SK-N-SH (cell line): ENCODE results near the gene OLFML3. TPM values are rescaled to one million over a fixed set of nuclear protein-coding genes. Genes with fewer than 3 reads are reported as not detected.

Experiments used
- CTCF ChIA-PET: fragments of 300-600, 350-600 bp; formaldehyde crosslinking; extraction: SDS; loops from one replicate; lab custom pipeline; 2021; lab: Yijun Ruan, JAX
- POLR2A ChIA-PET: fragments of 350-600 bp; sonication (Branson Sonifier 250); formaldehyde crosslinking; extraction: SDS; loops from one replicate; lab custom pipeline; 2020; ENCODE audit warnings: antibody characterized with exemption, inconsistent platforms; lab: Yijun Ruan, JAX
- DNase-seq: peaks from one replicate; pipeline ENCODE4 v3.0.0; 2012
- H2AFZ ChIP-seq: fragments of 200-600 bp; sonication (generic); 2 replicates; pipeline ENCODE4 v1.8.1; 2016; ENCODE audit warnings: antibody characterized with exemption, mild to moderate bottlenecking, low read depth
- H3F3A ChIP-seq: fragments of 200-600 bp; sonication (generic); replicated peaks from 2 replicates; pipeline ENCODE3; 2016; ENCODE audit warnings: antibody characterized with exemption, mild to moderate bottlenecking; ENCODE audit not compliant: insufficient read depth
- H3K27ac ChIP-seq, 2 experiments: fragments of 200-500 bp in 1 of 2; fragments of 200-600 bp in 1 of 2; sonication (Bioruptor generic) in 1 of 2; sonication (generic), shearing (Covaris generic) in 1 of 2; 2 replicates each; pipeline versions ENCODE4 v1.5.1 to v1.6.1; 2014 to 2016; ENCODE audit warnings: low read depth in 2 of 2, inconsistent platforms in 1 of 2, low read length in 1 of 2, mild to moderate bottlenecking in 1 of 2, mixed read lengths in 1 of 2
- H3K27me3 ChIP-seq: fragments of 200-600 bp; sonication (generic), shearing (Covaris generic); 2 replicates; pipeline ENCODE4 v1.6.1; 2016; ENCODE audit warnings: mixed run types; ENCODE audit not compliant: insufficient read depth
- H3K36me3 ChIP-seq, 2 experiments: fragments of 200-500 bp in 1 of 2; fragments of 200-600 bp in 1 of 2; sonication (Bioruptor generic) in 1 of 2; sonication (generic) in 1 of 2; replicated peaks in 1 of 2; 2 replicates each; pipeline versions ENCODE3 to v1.5.1; 2014 to 2016; ENCODE audit warnings: low read length in 1 of 2, mild to moderate bottlenecking in 1 of 2; ENCODE audit not compliant: insufficient read depth in 2 of 2, control insufficient read depth in 1 of 2
- H3K4me1 ChIP-seq, 2 experiments: fragments of 200-500 bp in 1 of 2; fragments of 200-600 bp in 1 of 2; sonication (Bioruptor generic) in 1 of 2; sonication (generic), shearing (Covaris generic) in 1 of 2; 2 replicates each; pipeline versions ENCODE4 v1.5.1 to v1.6.1; 2014 to 2016; ENCODE audit warnings: low read depth in 1 of 2, low read length in 1 of 2, mixed run types in 1 of 2; ENCODE audit not compliant: insufficient read depth in 2 of 2, control insufficient read depth in 1 of 2
- H3K4me2 ChIP-seq: fragments of 200-600 bp; sonication (generic), shearing (Covaris generic); 2 replicates; pipeline ENCODE4 v1.6.1; 2017; ENCODE audit warnings: mixed run types
- H3K4me3 ChIP-seq, 2 experiments: fragments of 200-500 bp in 1 of 2; fragments of 200-600 bp in 1 of 2; sonication (Bioruptor generic) in 1 of 2; sonication (generic), shearing (Covaris generic) in 1 of 2; 2 replicates each; pipeline versions ENCODE4 v1.5.1 to v1.8.1; 2014 to 2016; ENCODE audit warnings: low read depth in 2 of 2, inconsistent platforms in 1 of 2, low read length in 1 of 2, mild to moderate bottlenecking in 1 of 2, mixed read lengths in 1 of 2, moderate library complexity in 1 of 2
- H3K79me2 ChIP-seq: fragments of 200-600 bp; sonication (generic); 2 replicates; pipeline ENCODE4 v1.8.1; 2017; ENCODE audit warnings: mild to moderate bottlenecking; ENCODE audit not compliant: insufficient read depth
- H3K9ac ChIP-seq: fragments of 200-600 bp; sonication (generic); 2 replicates; pipeline ENCODE4 v1.6.1; 2017; ENCODE audit warnings: mixed run types
- H3K9me2 ChIP-seq: fragments of 200-600 bp; sonication (generic); 2 replicates; pipeline ENCODE4 v1.6.1; 2017; ENCODE audit warnings: mixed run types
- H3K9me3 ChIP-seq: fragments of 200-600 bp; sonication (generic); 2 replicates; pipeline ENCODE4 v1.6.1; 2017; ENCODE audit warnings: mixed run types, mild to moderate bottlenecking, moderate library complexity
- H4K20me1 ChIP-seq: fragments of 200-600 bp; sonication (generic); 2 replicates; pipeline ENCODE4 v1.6.1; 2017; ENCODE audit warnings: mild to moderate bottlenecking, mixed run types; ENCODE audit not compliant: insufficient read depth
- ELF1 ChIP-seq: IDR thresholded peaks from 2 replicates; pipeline ENCODE4 v1.4.0; 2012
- EP300 ChIP-seq, 2 experiments: IDR thresholded peaks; 2 replicates each; pipeline versions ENCODE4 v1.4.0 to v1.6.1; 2012; ENCODE audit warnings: borderline replicate concordance in 1 of 2, low read depth in 1 of 2, low read length in 1 of 2
- EZH2phosphoT487 ChIP-seq: fragments of 200-600 bp; sonication (generic); IDR thresholded peaks from 2 replicates; pipeline ENCODE4 v1.6.1; 2017; ENCODE audit warnings: low read depth, mixed run types, mild to moderate bottlenecking, antibody characterized with exemption, moderate library complexity, borderline replicate concordance
- FOSL2 ChIP-seq: IDR thresholded peaks from 2 replicates; pipeline ENCODE4 v1.4.0; 2012; ENCODE audit warnings: low read depth, mild to moderate bottlenecking, moderate library complexity, borderline replicate concordance
- JUND ChIP-seq: IDR thresholded peaks from 2 replicates; pipeline ENCODE4 v1.4.0; 2012
- MXI1 ChIP-seq: IDR thresholded peaks from 2 replicates; pipeline ENCODE4 v1.6.1; 2012; ENCODE audit warnings: mild to moderate bottlenecking, low read depth, low read length, improper control_type of control experiment
- NFIC ChIP-seq: IDR thresholded peaks from 2 replicates; pipeline ENCODE4 v1.4.0; 2012; ENCODE audit warnings: borderline replicate concordance
- POLR2AphosphoS5 ChIP-seq: IDR thresholded peaks from 2 replicates; pipeline ENCODE4 v1.6.1; 2012; ENCODE audit warnings: low read depth, low read length
- RAD21 ChIP-seq: IDR thresholded peaks from 2 replicates; pipeline ENCODE4 v1.6.1; 2012; ENCODE audit warnings: mild to moderate bottlenecking, low read length
- RFX5 ChIP-seq: IDR thresholded peaks from 2 replicates; pipeline ENCODE4 v1.6.1; 2012; ENCODE audit warnings: mild to moderate bottlenecking, improper control_type of control experiment, low read length
- RXRA ChIP-seq: IDR thresholded peaks from 2 replicates; pipeline ENCODE4 v1.4.0; 2012; ENCODE audit warnings: low read depth, mild to moderate bottlenecking, borderline replicate concordance
- SIN3A ChIP-seq: IDR thresholded peaks from 2 replicates; pipeline ENCODE4 v1.6.1; 2012; ENCODE audit warnings: low read depth, mild to moderate bottlenecking, low read length, moderate library complexity, borderline replicate concordance
- SMC3 ChIP-seq: IDR thresholded peaks from 2 replicates; pipeline ENCODE4 v1.6.1; 2012; ENCODE audit warnings: low read depth, low read length, improper control_type of control experiment
- TAF1 ChIP-seq: IDR thresholded peaks from 2 replicates; pipeline ENCODE4 v1.6.1; 2012; ENCODE audit warnings: low read depth, mild to moderate bottlenecking, low read length, moderate library complexity, borderline replicate concordance
- TCF12 ChIP-seq: IDR thresholded peaks from 2 replicates; pipeline ENCODE4 v1.4.0; 2012
- YY1 ChIP-seq: IDR thresholded peaks from 2 replicates; pipeline ENCODE4 v1.4.0; 2012; ENCODE audit warnings: low read depth, mild to moderate bottlenecking
- WGBS: methylation state at CpG from one replicate; pipeline ENCODE4 v1.1.6; 2017; ENCODE audit warnings: low lambda C conversion rate; 5-methylcytosine and 5-hydroxymethylcytosine counted together
- polyA plus RNA-seq, 3 experiments: library from polyadenylated mRNA; depleted of rRNA; stranded (reverse); fragments of >200 nt; gene quantifications; 2 replicates each; pipeline ENCODE4 v1.2.3, GENCODE V29; 2012
- TF ChIP-seq, protein P1 (sequence below): fragments of 150-350 bp; IDR thresholded peaks from 2 replicates; pipeline ENCODE4 v1.6.1; 2017; ENCODE audit warnings: antibody characterized with exemption, low read length, low read depth, borderline replicate concordance
- TF ChIP-seq, protein P2 (sequence below): IDR thresholded peaks from 2 replicates; pipeline ENCODE4; 2012
- TF ChIP-seq, protein P3 (sequence below): IDR thresholded peaks from 2 replicates; pipeline ENCODE4 v1.4.0; 2012; ENCODE audit warnings: low read depth, borderline replicate concordance
- TF ChIP-seq, protein P4 (sequence below): fragments of 150-350 bp; IDR thresholded peaks from 2 replicates; pipeline ENCODE4 v1.6.1; 2016; ENCODE audit warnings: mild to moderate bottlenecking, low read depth, low read length
- TF ChIP-seq, protein P5 (sequence below): IDR thresholded peaks from 2 replicates; pipeline ENCODE4 v1.4.0; 2012; ENCODE audit warnings: low read depth, borderline replicate concordance

The OLFML3 gene
- polyA plus RNA-seq, 1 of the 3 experiments (the other 2 are of a cell fraction): 26.1 TPM

DNA sequence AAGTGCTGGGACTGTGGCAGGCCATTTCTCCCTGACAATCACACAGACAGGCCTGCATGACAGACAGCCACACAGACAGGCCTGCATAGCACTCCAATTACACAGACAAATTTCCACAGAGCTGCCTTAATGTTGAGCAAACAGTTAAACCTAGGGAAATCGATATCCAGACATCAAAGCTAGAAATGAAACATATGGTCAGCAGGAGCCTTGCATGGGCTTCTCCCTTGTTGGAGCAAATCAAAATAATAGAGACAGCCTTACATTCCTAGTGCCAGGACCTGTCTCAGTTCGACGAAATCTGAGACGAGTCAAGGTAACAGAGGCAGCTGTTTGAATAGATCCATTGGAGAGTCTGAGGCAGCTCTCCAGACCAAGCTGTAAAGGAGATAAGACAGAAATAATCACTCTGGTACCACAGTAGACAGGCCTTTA lies 42.4 kb downstream of the OLFML3 start (continued):
- TF ChIP-seq RFX5 (no peak), RXRA (no peak), SMC3 (no peak)
- TF ChIP-seq, all 33 proteins: peak for 0

DNA sequence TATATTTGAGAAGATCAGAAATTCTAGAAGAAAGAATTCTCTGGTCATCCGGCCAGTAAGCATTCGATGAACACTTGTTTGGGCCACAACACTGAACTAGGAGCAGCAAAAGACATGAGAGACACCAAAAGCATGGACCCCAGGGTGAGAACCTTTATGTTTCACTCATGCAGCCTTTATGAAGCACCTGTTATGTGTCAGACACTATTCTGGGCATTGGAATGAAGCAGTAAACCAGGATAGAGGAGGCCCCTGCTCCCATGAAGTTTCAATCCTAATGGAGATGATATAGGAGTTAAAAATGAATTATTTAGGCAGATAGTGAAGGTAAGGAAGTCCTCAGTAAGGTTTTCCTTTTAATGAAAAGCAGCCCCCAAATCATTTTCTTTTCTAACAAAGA lies 43.6 kb downstream of the OLFML3 start:
- TF ChIP-seq, protein P1, sequence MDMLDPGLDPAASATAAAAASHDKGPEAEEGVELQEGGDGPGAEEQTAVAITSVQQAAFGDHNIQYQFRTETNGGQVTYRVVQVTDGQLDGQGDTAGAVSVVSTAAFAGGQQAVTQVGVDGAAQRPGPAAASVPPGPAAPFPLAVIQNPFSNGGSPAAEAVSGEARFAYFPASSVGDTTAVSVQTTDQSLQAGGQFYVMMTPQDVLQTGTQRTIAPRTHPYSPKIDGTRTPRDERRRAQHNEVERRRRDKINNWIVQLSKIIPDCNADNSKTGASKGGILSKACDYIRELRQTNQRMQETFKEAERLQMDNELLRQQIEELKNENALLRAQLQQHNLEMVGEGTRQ: no peak
- TF ChIP-seq MXI1 (no peak), NFIC (no peak)
- TF ChIP-seq, protein P2, sequence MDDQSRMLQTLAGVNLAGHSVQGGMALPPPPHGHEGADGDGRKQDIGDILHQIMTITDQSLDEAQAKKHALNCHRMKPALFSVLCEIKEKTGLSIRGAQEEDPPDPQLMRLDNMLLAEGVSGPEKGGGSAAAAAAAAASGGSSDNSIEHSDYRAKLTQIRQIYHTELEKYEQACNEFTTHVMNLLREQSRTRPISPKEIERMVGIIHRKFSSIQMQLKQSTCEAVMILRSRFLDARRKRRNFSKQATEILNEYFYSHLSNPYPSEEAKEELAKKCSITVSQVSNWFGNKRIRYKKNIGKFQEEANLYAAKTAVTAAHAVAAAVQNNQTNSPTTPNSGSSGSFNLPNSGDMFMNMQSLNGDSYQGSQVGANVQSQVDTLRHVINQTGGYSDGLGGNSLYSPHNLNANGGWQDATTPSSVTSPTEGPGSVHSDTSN: no peak
- no peaks in the 10 kb centered on the region for H3K27me3 ChIP-seq
- WGBS: 86% methylated on average over 2 of the region's 2 CpGs

DNA sequence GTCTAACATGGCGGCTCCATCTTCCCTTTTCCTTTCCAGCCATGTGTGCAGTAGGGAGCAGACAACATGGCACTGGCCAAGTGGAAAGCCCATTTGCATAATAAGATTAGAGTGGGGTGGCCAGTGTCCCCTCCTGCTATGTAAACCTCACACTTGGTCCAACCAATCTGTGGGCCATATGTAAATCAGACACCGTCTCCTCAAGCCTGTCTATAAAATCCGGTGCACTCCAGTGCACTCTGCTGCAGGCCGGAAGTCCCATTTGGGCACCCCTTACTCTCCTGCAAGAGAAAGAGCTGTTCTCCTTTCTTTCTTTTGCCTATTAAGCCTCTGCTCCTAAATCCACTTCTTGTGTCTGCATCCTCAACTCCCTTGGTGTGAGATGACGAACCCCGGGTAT lies 44.1 kb downstream of the OLFML3 start:
- DNase-seq: no peak
- Histone ChIP-seq H3K79me2 (no peaks in the 10 kb centered on the region), H3K4me1 (no peaks in the 10 kb centered on the region), H3K36me3 (no peaks in the 10 kb centered on the region), H3K4me3 (no peak overlapping the region), H4K20me1 (no peaks in the 10 kb centered on the region), H2AFZ (no peak overlapping the region), H3K27me3 (no peaks in the 10 kb centered on the region), H3K27ac (no peak overlapping the region), H3K9ac (no peak overlapping the region), H3K9me3 (no peaks in the 10 kb centered on the region)
- WGBS: 89% methylated on average over 6 of the region's 6 CpGs
- ChIA-PET CTCF (no interaction called here), POLR2A (no interaction called here)
- TF ChIP-seq ELF1: no peak
- TF ChIP-seq POLR2AphosphoS5: no peak
- TF ChIP-seq, protein P3, sequence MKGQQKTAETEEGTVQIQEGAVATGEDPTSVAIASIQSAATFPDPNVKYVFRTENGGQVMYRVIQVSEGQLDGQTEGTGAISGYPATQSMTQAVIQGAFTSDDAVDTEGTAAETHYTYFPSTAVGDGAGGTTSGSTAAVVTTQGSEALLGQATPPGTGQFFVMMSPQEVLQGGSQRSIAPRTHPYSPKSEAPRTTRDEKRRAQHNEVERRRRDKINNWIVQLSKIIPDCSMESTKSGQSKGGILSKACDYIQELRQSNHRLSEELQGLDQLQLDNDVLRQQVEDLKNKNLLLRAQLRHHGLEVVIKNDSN: no peak
- TF ChIP-seq RXRA: no peak
- TF ChIP-seq TAF1: no peak
- TF ChIP-seq RAD21: no peak
- no peak for TF ChIP-seq EP300 (IDR thresholded peaks at IDR 0.05; ENCODE audit: borderline replicate concordance in 1 of 2, low read depth in 1 of 2, low read length in 1 of 2)
- TF ChIP-seq, protein P4, sequence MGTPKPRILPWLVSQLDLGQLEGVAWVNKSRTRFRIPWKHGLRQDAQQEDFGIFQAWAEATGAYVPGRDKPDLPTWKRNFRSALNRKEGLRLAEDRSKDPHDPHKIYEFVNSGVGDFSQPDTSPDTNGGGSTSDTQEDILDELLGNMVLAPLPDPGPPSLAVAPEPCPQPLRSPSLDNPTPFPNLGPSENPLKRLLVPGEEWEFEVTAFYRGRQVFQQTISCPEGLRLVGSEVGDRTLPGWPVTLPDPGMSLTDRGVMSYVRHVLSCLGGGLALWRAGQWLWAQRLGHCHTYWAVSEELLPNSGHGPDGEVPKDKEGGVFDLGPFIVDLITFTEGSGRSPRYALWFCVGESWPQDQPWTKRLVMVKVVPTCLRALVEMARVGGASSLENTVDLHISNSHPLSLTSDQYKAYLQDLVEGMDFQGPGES: no peak
- TF ChIP-seq SIN3A: no peak
- TF ChIP-seq EZH2phosphoT487: no peak
- TF ChIP-seq, protein P5, sequence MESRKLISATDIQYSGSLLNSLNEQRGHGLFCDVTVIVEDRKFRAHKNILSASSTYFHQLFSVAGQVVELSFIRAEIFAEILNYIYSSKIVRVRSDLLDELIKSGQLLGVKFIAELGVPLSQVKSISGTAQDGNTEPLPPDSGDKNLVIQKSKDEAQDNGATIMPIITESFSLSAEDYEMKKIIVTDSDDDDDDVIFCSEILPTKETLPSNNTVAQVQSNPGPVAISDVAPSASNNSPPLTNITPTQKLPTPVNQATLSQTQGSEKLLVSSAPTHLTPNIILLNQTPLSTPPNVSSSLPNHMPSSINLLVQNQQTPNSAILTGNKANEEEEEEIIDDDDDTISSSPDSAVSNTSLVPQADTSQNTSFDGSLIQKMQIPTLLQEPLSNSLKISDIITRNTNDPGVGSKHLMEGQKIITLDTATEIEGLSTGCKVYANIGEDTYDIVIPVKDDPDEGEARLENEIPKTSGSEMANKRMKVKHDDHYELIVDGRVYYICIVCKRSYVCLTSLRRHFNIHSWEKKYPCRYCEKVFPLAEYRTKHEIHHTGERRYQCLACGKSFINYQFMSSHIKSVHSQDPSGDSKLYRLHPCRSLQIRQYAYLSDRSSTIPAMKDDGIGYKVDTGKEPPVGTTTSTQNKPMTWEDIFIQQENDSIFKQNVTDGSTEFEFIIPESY: no peak
- TF ChIP-seq YY1: no peak
- no peak for TF ChIP-seq JUND
- TF ChIP-seq TCF12: no peak
- TF ChIP-seq FOSL2: no peak
- TF ChIP-seq, all 33 proteins: peak for 0
- Histone ChIP-seq H3K4me2 (no peak overlapping the region), H3F3A (no peaks in the 10 kb centered on the region), H3K9me2 (no peaks in the 10 kb centered on the region)

More for the DNA sequence above, 43.6 kb downstream of the OLFML3 start:
- DNase-seq: no peak
- H3K4me3 ChIP-seq: no peak overlapping the region
- H2AFZ ChIP-seq: no peak overlapping the region
- H3K4me2 ChIP-seq: no peak overlapping the region
- CTCF ChIA-PET: no interaction called here
- no peaks in the 10 kb centered on the region for H3K36me3 ChIP-seq
- no peaks in the 10 kb centered on the region for H4K20me1 ChIP-seq
- H3F3A ChIP-seq: no peaks in the 10 kb centered on the region
- no peak overlapping the region for H3K9ac ChIP-seq
- H3K79me2 ChIP-seq: no peaks in the 10 kb centered on the region
- H3K4me1 ChIP-seq: no peaks in the 10 kb centered on the region
- H3K27ac ChIP-seq: no peak overlapping the region
- POLR2A ChIA-PET: no interaction called here
- H3K9me3 ChIP-seq: no peaks in the 10 kb centered on the region
- no peaks in the 10 kb centered on the region for H3K9me2 ChIP-seq
